Ovary (tissue), 3 donors: ENCODE measurements around the gene RAC2.

Source experiments
- EP300 ChIP-seq: sonication (generic); formaldehyde crosslinking; IDR thresholded peaks from one replicate; pipeline ENCODE4 v1.6.1; 2017; ENCODE audit warnings: antibody characterized with exemption
- POLR2A ChIP-seq: fragments of 450-650 bp; IDR thresholded peaks from one replicate; pipeline ENCODE4 v1.6.1; 2017; ENCODE audit warnings: antibody characterized with exemption, mild to moderate bottlenecking, moderate library complexity
- TF ChIP-seq, protein P1 (sequence below), 3 donors: fragments of 450-650 bp in 2 of 3; fragments of 200-600 bp in 1 of 3; IDR thresholded peaks; one replicate each; pipeline versions ENCODE4 v1.5.1 to v1.8.0; 2016 to 2022; ENCODE audit warnings: antibody characterized with exemption in 3 of 3, mild to moderate bottlenecking in 1 of 3
- donor health status: DM: no; HTN: no; CAD: no.

DNA sequence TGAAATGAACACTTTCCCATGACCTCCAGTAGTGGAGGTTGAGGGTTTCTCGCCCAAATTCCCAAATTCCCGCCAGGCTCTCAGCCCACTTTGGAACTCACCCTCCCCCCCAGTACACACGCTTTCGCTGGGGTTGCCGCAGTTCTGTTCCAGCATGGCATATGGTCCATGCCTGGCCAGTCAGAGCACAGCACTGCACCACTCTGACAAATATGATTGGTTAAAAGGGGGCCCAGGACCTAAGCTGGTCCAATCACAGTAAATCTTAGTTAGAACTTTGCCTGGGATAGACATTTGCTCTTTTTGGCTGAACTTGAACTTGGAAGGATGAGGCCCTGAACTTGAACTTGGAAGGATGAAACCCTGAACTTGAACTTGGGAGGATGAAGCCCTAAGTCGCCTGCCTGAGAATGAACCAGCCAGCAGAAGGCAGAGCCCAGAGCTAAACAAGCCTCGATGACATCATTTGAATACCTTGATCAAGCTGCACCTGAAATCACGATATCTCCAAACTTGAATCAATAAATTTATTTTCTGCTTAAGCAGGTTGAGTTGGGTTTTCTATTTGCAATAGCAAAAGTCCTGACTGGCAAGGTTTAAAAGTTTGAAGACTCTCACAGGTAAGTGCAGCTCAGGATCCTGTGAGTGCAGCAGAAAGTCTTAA lies 19.2 kb downstream of the RAC2 start:
- TF ChIP-seq, protein P1, sequence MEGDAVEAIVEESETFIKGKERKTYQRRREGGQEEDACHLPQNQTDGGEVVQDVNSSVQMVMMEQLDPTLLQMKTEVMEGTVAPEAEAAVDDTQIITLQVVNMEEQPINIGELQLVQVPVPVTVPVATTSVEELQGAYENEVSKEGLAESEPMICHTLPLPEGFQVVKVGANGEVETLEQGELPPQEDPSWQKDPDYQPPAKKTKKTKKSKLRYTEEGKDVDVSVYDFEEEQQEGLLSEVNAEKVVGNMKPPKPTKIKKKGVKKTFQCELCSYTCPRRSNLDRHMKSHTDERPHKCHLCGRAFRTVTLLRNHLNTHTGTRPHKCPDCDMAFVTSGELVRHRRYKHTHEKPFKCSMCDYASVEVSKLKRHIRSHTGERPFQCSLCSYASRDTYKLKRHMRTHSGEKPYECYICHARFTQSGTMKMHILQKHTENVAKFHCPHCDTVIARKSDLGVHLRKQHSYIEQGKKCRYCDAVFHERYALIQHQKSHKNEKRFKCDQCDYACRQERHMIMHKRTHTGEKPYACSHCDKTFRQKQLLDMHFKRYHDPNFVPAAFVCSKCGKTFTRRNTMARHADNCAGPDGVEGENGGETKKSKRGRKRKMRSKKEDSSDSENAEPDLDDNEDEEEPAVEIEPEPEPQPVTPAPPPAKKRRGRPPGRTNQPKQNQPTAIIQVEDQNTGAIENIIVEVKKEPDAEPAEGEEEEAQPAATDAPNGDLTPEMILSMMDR (IDR thresholded peaks at IDR 0.05) = no peak
- TF ChIP-seq EP300 (no peak), POLR2A (no peak)
